ENCODE measurements around the gene EFCAB6.

DNA sequence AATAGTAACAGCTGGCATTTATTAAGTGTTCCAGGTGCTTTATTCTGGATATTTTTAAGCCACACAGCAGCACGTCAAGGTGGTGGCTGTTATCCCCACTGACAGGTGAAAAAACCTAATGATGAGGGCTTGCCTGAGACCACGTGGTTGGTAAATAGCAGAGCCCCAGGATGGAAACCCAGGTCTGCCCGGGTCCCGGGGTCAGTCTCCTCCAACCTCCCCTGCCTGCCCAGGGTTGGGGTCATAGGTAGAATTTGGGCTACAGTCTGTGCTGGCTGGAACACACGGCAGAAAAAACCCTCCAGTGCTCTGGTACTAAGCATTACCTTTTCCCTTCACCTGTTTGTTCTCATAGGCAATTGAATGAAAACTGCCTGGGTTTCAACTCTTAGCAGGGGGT lies 57.9 kb downstream of the EFCAB6 start:
- TF ChIP-seq, protein P1, sequence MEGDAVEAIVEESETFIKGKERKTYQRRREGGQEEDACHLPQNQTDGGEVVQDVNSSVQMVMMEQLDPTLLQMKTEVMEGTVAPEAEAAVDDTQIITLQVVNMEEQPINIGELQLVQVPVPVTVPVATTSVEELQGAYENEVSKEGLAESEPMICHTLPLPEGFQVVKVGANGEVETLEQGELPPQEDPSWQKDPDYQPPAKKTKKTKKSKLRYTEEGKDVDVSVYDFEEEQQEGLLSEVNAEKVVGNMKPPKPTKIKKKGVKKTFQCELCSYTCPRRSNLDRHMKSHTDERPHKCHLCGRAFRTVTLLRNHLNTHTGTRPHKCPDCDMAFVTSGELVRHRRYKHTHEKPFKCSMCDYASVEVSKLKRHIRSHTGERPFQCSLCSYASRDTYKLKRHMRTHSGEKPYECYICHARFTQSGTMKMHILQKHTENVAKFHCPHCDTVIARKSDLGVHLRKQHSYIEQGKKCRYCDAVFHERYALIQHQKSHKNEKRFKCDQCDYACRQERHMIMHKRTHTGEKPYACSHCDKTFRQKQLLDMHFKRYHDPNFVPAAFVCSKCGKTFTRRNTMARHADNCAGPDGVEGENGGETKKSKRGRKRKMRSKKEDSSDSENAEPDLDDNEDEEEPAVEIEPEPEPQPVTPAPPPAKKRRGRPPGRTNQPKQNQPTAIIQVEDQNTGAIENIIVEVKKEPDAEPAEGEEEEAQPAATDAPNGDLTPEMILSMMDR (IDR thresholded peaks at IDR 0.05): no peak
- no peak for TF ChIP-seq EZH2 (IDR thresholded peaks at IDR 0.05; ENCODE audit: borderline replicate concordance, insufficient read depth, low read depth, low read length, poor library complexity, severe bottlenecking)
